ENCODE results near the gene EP300.

DNA sequence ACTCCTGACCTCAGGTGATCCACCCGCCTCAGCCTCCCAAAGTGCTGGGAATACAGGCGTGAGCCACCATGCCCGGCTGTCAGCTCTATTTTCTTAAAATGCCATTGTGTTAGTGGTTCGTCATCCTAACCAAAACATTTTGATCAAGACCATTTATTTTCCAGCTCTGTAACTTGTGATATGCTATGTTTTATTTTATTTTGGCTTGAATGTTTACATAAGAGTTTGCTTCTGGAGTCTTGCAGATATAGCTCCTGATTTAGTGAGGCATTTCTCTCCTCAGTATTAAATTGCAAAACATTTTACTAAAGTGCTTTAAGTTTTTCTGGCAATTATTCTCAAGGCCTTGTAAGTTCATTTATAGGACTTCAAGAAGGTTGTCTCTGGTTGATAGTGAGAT is 4.4 kb downstream of the EP300 start:
- TF ChIP-seq, protein P1, sequence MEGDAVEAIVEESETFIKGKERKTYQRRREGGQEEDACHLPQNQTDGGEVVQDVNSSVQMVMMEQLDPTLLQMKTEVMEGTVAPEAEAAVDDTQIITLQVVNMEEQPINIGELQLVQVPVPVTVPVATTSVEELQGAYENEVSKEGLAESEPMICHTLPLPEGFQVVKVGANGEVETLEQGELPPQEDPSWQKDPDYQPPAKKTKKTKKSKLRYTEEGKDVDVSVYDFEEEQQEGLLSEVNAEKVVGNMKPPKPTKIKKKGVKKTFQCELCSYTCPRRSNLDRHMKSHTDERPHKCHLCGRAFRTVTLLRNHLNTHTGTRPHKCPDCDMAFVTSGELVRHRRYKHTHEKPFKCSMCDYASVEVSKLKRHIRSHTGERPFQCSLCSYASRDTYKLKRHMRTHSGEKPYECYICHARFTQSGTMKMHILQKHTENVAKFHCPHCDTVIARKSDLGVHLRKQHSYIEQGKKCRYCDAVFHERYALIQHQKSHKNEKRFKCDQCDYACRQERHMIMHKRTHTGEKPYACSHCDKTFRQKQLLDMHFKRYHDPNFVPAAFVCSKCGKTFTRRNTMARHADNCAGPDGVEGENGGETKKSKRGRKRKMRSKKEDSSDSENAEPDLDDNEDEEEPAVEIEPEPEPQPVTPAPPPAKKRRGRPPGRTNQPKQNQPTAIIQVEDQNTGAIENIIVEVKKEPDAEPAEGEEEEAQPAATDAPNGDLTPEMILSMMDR (IDR thresholded peaks at IDR 0.05; ENCODE audit: poor library complexity, severe bottlenecking), result no peak
- TF ChIP-seq, protein P2, sequence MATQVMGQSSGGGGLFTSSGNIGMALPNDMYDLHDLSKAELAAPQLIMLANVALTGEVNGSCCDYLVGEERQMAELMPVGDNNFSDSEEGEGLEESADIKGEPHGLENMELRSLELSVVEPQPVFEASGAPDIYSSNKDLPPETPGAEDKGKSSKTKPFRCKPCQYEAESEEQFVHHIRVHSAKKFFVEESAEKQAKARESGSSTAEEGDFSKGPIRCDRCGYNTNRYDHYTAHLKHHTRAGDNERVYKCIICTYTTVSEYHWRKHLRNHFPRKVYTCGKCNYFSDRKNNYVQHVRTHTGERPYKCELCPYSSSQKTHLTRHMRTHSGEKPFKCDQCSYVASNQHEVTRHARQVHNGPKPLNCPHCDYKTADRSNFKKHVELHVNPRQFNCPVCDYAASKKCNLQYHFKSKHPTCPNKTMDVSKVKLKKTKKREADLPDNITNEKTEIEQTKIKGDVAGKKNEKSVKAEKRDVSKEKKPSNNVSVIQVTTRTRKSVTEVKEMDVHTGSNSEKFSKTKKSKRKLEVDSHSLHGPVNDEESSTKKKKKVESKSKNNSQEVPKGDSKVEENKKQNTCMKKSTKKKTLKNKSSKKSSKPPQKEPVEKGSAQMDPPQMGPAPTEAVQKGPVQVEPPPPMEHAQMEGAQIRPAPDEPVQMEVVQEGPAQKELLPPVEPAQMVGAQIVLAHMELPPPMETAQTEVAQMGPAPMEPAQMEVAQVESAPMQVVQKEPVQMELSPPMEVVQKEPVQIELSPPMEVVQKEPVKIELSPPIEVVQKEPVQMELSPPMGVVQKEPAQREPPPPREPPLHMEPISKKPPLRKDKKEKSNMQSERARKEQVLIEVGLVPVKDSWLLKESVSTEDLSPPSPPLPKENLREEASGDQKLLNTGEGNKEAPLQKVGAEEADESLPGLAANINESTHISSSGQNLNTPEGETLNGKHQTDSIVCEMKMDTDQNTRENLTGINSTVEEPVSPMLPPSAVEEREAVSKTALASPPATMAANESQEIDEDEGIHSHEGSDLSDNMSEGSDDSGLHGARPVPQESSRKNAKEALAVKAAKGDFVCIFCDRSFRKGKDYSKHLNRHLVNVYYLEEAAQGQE (IDR thresholded peaks at IDR 0.05; ENCODE audit: borderline replicate concordance), result no peak
- TF ChIP-seq MXI1 (conservative IDR thresholded peaks at IDR 0.05; ENCODE audit: poor library complexity, severe bottlenecking) (no peak), EZH2 (IDR thresholded peaks at IDR 0.05; ENCODE audit: borderline replicate concordance, insufficient read depth, low read length, poor library complexity, severe bottlenecking) (no peak), EP300 (conservative IDR thresholded peaks at IDR 0.05; ENCODE audit: poor library complexity, severe bottlenecking) (no peak), POLR2AphosphoS5 (IDR thresholded peaks at IDR 0.05) (no peak), SMC3 (conservative IDR thresholded peaks at IDR 0.05; ENCODE audit: poor library complexity) (no peak), TAF1 (IDR thresholded peaks at IDR 0.05; ENCODE audit: low read depth) (no peak)
